Activated CD8-positive, alpha-beta memory T cell treated with anti-CD3 and anti-CD28 coated beads, Interleukin-2, amount 50 U/mL, for 4 hours (primary cell): ENCODE data around the gene VASN.
A peak's percentile ranks its signal among the peaks of the same experiment; 100 is the strongest.
"Not testable (repeated sequence)": the region's sequence is repeated elsewhere in the genome, so short reads cannot be mapped to it uniquely, and the experiment has no call there.

ENCODE experiments used
- DNase-seq: peaks from one replicate; pipeline ENCODE4 v3.0.0-alpha.2; 2020

Gene VASN

GRCh38 chr16:4386451-4386805 is 14.8 kb downstream of the VASN start:
- no peak for DNase-seq

- no peak for DNase-seq
These were observed 15.4 kb downstream of the VASN start for GRCh38 chr16:4386951-4387565.

- DNase-seq = no peak
These were observed 16.1 kb downstream of the VASN start for GRCh38 chr16:4387781-4388180.

GRCh38 chr16:4388271-4389021 is 16.8 kb downstream of the VASN start:
- no peak for DNase-seq

GRCh38 chr16:4389051-4389955 is 17.7 kb downstream of the VASN start:
- no peak for DNase-seq

- DNase-seq = no peak
These were observed 18.9 kb downstream of the VASN start for GRCh38 chr16:4390266-4391260.

- DNase-seq = no peak
These were observed 20.2 kb downstream of the VASN start for GRCh38 chr16:4391631-4392381.

GRCh38 chr16:4392382-4393239 is 21.0 kb downstream of the VASN start:
- DNase-seq = no peak

GRCh38 chr16:4393240-4393600 is 21.6 kb downstream of the VASN start:
- no peak for DNase-seq

- DNase-seq = not testable (repeated sequence)
These were observed 22.2 kb downstream of the VASN start for GRCh38 chr16:4393850-4394249.

- no peak for DNase-seq
These were observed 23.5 kb downstream of the VASN start for GRCh38 chr16:4395055-4395726.

GRCh38 chr16:4399001-4399730 is 27.5 kb downstream of the VASN start:
- DNase-seq = no peak

GRCh38 chr16:4401094-4401501 is 29.4 kb downstream of the VASN start:
- no peak for DNase-seq

GRCh38 chr16:4401510-4401909 is 29.9 kb downstream of the VASN start:
- DNase-seq = no peak

- peak; percentile 72 for DNase-seq
These were observed 30.9 kb downstream of the VASN start for GRCh38 chr16:4402439-4403132.

GRCh38 chr16:4403133-4403949 is 31.7 kb downstream of the VASN start:
- no peak for DNase-seq

GRCh38 chr16:4404247-4404966 is 32.8 kb downstream of the VASN start:
- DNase-seq = no peak
